SK-N-SH (cell line): Measurements from ENCODE around the gene ID1. TPM values are rescaled to one million over a fixed set of nuclear protein-coding genes. Genes with fewer than 3 reads are reported as not detected.

Experiments used
- CTCF ChIA-PET: fragments of 300-600, 350-600 bp; formaldehyde crosslinking; extraction: SDS; loops from one replicate; lab custom pipeline; 2021; lab: Yijun Ruan, JAX
- POLR2A ChIA-PET: fragments of 350-600 bp; sonication (Branson Sonifier 250); formaldehyde crosslinking; extraction: SDS; loops from one replicate; lab custom pipeline; 2020; ENCODE audit warnings: antibody characterized with exemption, inconsistent platforms; lab: Yijun Ruan, JAX
- DNase-seq: peaks from one replicate; pipeline ENCODE4 v3.0.0; 2012
- H2AFZ ChIP-seq: fragments of 200-600 bp; sonication (generic); 2 replicates; pipeline ENCODE4 v1.8.1; 2016; ENCODE audit warnings: antibody characterized with exemption, mild to moderate bottlenecking, low read depth
- H3F3A ChIP-seq: fragments of 200-600 bp; sonication (generic); replicated peaks from 2 replicates; pipeline ENCODE3; 2016; ENCODE audit warnings: antibody characterized with exemption, mild to moderate bottlenecking; ENCODE audit not compliant: insufficient read depth
- H3K27ac ChIP-seq, 2 experiments: fragments of 200-500 bp in 1 of 2; fragments of 200-600 bp in 1 of 2; sonication (Bioruptor generic) in 1 of 2; sonication (generic), shearing (Covaris generic) in 1 of 2; 2 replicates each; pipeline versions ENCODE4 v1.5.1 to v1.6.1; 2014 to 2016; ENCODE audit warnings: low read depth in 2 of 2, inconsistent platforms in 1 of 2, low read length in 1 of 2, mild to moderate bottlenecking in 1 of 2, mixed read lengths in 1 of 2
- H3K27me3 ChIP-seq: fragments of 200-600 bp; sonication (generic), shearing (Covaris generic); 2 replicates; pipeline ENCODE4 v1.6.1; 2016; ENCODE audit warnings: mixed run types; ENCODE audit not compliant: insufficient read depth
- H3K36me3 ChIP-seq, 2 experiments: fragments of 200-500 bp in 1 of 2; fragments of 200-600 bp in 1 of 2; sonication (Bioruptor generic) in 1 of 2; sonication (generic) in 1 of 2; replicated peaks in 1 of 2; 2 replicates each; pipeline versions ENCODE3 to v1.5.1; 2014 to 2016; ENCODE audit warnings: low read length in 1 of 2, mild to moderate bottlenecking in 1 of 2; ENCODE audit not compliant: insufficient read depth in 2 of 2, control insufficient read depth in 1 of 2
- H3K4me1 ChIP-seq, 2 experiments: fragments of 200-500 bp in 1 of 2; fragments of 200-600 bp in 1 of 2; sonication (Bioruptor generic) in 1 of 2; sonication (generic), shearing (Covaris generic) in 1 of 2; 2 replicates each; pipeline versions ENCODE4 v1.5.1 to v1.6.1; 2014 to 2016; ENCODE audit warnings: low read depth in 1 of 2, low read length in 1 of 2, mixed run types in 1 of 2; ENCODE audit not compliant: insufficient read depth in 2 of 2, control insufficient read depth in 1 of 2
- H3K4me2 ChIP-seq: fragments of 200-600 bp; sonication (generic), shearing (Covaris generic); 2 replicates; pipeline ENCODE4 v1.6.1; 2017; ENCODE audit warnings: mixed run types
- H3K4me3 ChIP-seq, 2 experiments: fragments of 200-500 bp in 1 of 2; fragments of 200-600 bp in 1 of 2; sonication (Bioruptor generic) in 1 of 2; sonication (generic), shearing (Covaris generic) in 1 of 2; 2 replicates each; pipeline versions ENCODE4 v1.5.1 to v1.8.1; 2014 to 2016; ENCODE audit warnings: low read depth in 2 of 2, inconsistent platforms in 1 of 2, low read length in 1 of 2, mild to moderate bottlenecking in 1 of 2, mixed read lengths in 1 of 2, moderate library complexity in 1 of 2
- H3K79me2 ChIP-seq: fragments of 200-600 bp; sonication (generic); 2 replicates; pipeline ENCODE4 v1.8.1; 2017; ENCODE audit warnings: mild to moderate bottlenecking; ENCODE audit not compliant: insufficient read depth
- H3K9ac ChIP-seq: fragments of 200-600 bp; sonication (generic); 2 replicates; pipeline ENCODE4 v1.6.1; 2017; ENCODE audit warnings: mixed run types
- H3K9me2 ChIP-seq: fragments of 200-600 bp; sonication (generic); 2 replicates; pipeline ENCODE4 v1.6.1; 2017; ENCODE audit warnings: mixed run types
- H3K9me3 ChIP-seq: fragments of 200-600 bp; sonication (generic); 2 replicates; pipeline ENCODE4 v1.6.1; 2017; ENCODE audit warnings: mixed run types, mild to moderate bottlenecking, moderate library complexity
- H4K20me1 ChIP-seq: fragments of 200-600 bp; sonication (generic); 2 replicates; pipeline ENCODE4 v1.6.1; 2017; ENCODE audit warnings: mild to moderate bottlenecking, mixed run types; ENCODE audit not compliant: insufficient read depth
- ELF1 ChIP-seq: IDR thresholded peaks from 2 replicates; pipeline ENCODE4 v1.4.0; 2012
- EZH2phosphoT487 ChIP-seq: fragments of 200-600 bp; sonication (generic); IDR thresholded peaks from 2 replicates; pipeline ENCODE4 v1.6.1; 2017; ENCODE audit warnings: low read depth, mixed run types, mild to moderate bottlenecking, antibody characterized with exemption, moderate library complexity, borderline replicate concordance
- FOXJ3 ChIP-seq: sonication (generic); formaldehyde crosslinking; IDR thresholded peaks from 2 replicates; pipeline ENCODE4 v1.5.1; 2020; ENCODE audit warnings: mild to moderate bottlenecking, missing genetic modification reagents
- JUND ChIP-seq: IDR thresholded peaks from 2 replicates; pipeline ENCODE4 v1.4.0; 2012
- MXI1 ChIP-seq: IDR thresholded peaks from 2 replicates; pipeline ENCODE4 v1.6.1; 2012; ENCODE audit warnings: mild to moderate bottlenecking, low read depth, low read length, improper control_type of control experiment
- NRF1 ChIP-seq: IDR thresholded peaks from 2 replicates; pipeline ENCODE4 v1.6.1; 2012; ENCODE audit warnings: low read depth, mild to moderate bottlenecking, low read length
- RAD21 ChIP-seq: IDR thresholded peaks from 2 replicates; pipeline ENCODE4 v1.6.1; 2012; ENCODE audit warnings: mild to moderate bottlenecking, low read length
- RCOR1 ChIP-seq: fragments of 150-350 bp; IDR thresholded peaks from 2 replicates; pipeline ENCODE4 v1.6.1; 2017; ENCODE audit warnings: antibody characterized with exemption, low read length
- RFX5 ChIP-seq: IDR thresholded peaks from 2 replicates; pipeline ENCODE4 v1.6.1; 2012; ENCODE audit warnings: mild to moderate bottlenecking, improper control_type of control experiment, low read length
- SMC3 ChIP-seq: IDR thresholded peaks from 2 replicates; pipeline ENCODE4 v1.6.1; 2012; ENCODE audit warnings: low read depth, low read length, improper control_type of control experiment
- TAF1 ChIP-seq: IDR thresholded peaks from 2 replicates; pipeline ENCODE4 v1.6.1; 2012; ENCODE audit warnings: low read depth, mild to moderate bottlenecking, low read length, moderate library complexity, borderline replicate concordance
- TEAD4 ChIP-seq: IDR thresholded peaks from 2 replicates; pipeline ENCODE4 v1.4.0; 2012; ENCODE audit warnings: mild to moderate bottlenecking, borderline replicate concordance; ENCODE audit not compliant: insufficient read depth
- WGBS: methylation state at CpG from one replicate; pipeline ENCODE4 v1.1.6; 2017; ENCODE audit warnings: low lambda C conversion rate; 5-methylcytosine and 5-hydroxymethylcytosine counted together
- polyA plus RNA-seq, 3 experiments: library from polyadenylated mRNA; depleted of rRNA; stranded (reverse); fragments of >200 nt; gene quantifications; 2 replicates each; pipeline ENCODE4 v1.2.3, GENCODE V29; 2012

Gene ID1
- polyA plus RNA-seq, 1 of the 3 experiments (the other 2 are of a cell fraction) = 493 TPM

DNA sequence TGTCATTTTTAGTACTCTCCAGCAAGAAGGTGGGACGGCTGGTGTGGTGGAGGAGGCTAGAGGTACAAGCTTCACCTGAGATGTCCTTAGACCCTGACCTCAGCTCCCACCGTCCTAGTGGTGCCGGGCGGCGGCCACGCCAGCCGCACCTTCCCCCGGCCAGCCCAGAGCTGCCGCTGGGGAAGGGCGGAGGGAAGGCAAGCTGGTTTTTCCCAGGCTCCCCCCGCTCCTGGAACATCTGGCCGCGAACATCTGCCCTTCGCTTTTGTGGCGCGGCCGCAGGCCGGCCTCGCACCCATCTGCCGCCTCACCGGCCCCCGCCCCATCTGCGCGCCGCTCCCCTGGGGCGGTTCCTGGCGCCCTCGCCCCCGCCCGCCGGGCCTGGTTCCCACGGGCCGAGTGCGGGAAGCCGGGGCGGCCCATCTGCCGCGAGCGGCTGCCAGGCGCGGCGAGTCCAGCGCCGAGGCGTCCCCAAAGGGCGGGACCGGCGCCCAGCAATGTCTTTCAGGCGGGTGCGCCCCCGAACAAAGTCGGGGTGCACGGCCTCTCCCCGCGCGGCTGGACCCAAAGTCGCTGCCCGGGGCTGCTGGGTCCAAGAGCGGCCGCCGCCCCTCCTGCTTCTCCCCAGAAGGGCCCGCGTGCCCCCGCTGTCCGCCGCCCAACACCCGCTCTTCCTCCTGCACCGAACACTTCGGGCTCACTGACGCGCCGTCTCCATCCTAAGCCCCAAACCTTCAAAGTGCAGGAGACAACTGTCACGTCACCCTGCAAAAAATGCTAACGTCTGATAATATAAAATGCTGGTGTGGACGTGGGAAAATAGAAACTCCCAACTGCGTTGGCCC is 17.3 kb upstream of the ID1 start:
- no peaks in the 10 kb centered on the region for H3K79me2 ChIP-seq
- H4K20me1 ChIP-seq = no peaks in the 10 kb centered on the region
- ChIA-PET CTCF (interaction anchor here (1.2 to 5.0 kb wide), 4 partner anchors 12 to 25 kb away, joined by 5 to 24 read pairs (median 9); no protein-coding TSS in a partner anchor), POLR2A (interaction anchor here (1.2 to 1.7 kb wide), 5 partner anchors 8 to 25 kb away, joined by 3 to 6 read pairs (median 4); partner anchors contain the start of gene ID1)
- TF ChIP-seq ELF1 = no peak
- no peak for TF ChIP-seq JUND
- no peak for TF ChIP-seq RCOR1
- TF ChIP-seq NRF1 = no peak
- TF ChIP-seq SMC3 = no peak
- no peak for TF ChIP-seq MXI1
- TF ChIP-seq RFX5 = no peak
- TF ChIP-seq TEAD4 = no peak
- no peak for TF ChIP-seq RAD21
- WGBS = 65% methylated on average over 35 of the region's 76 CpGs
- H2AFZ ChIP-seq = no peak overlapping the region
- H3K4me3 ChIP-seq = no peak overlapping the region; a peak in 1 of 4 replicates
- H3F3A ChIP-seq = peaks cover 4% of the 10 kb centered on the region
- H3K27me3 ChIP-seq = no peaks in the 10 kb centered on the region
- H3K9ac ChIP-seq = no peak overlapping the region
- DNase-seq = peak; percentile 77
- no peaks in the 10 kb centered on the region for H3K9me3 ChIP-seq
- no peaks in the 10 kb centered on the region for H3K36me3 ChIP-seq
- H3K4me1 ChIP-seq = no peaks in the 10 kb centered on the region; a peak in 1 of 4 replicates
- H3K9me2 ChIP-seq = no peaks in the 10 kb centered on the region
- no peak overlapping the region for H3K27ac ChIP-seq
- no peak overlapping the region for H3K4me2 ChIP-seq

DNA sequence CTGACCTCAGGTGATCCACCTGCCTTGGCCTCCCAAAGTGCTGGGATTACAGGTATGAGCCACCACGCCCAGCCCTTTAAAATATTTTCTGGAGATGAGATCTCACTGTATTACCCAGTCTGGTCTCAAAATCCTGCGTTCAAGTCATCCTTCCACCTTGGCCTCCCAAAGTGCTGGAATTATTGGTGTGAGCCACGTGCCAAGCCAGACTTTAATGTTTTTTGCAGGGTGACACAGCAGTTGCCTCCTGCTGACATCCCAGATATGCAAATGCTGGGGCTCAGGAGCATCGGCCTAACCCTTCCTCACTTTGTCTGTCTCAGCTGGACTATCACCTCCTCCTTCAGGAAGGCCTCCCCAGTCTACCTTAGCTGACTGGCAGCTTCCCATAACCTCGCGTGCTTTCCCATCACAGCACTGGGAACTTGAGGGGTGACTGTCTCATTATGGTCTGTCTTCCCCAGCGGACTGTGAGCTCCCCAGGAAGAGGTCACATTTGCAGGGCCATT is 14.3 kb upstream of the ID1 start:
- peaks cover 4 to 6% of the 10 kb centered on the region in 2 experiments; a peak in 1 of 4 replicates for H3K4me1 ChIP-seq
- CTCF ChIA-PET = interaction anchor here (0.9 to 3.6 kb wide), 4 partner anchors 18 to 28 kb away, joined by 3 to 31 read pairs (median 8); no protein-coding TSS in a partner anchor
- WGBS = 87% methylated on average over 7 of the region's 7 CpGs
- POLR2A ChIA-PET = interaction anchor here (1.0 to 1.4 kb wide), 3 partner anchors 15 to 21 kb away, joined by 3 read pairs; partner anchors contain the start of gene ID1
- H3K9me2 ChIP-seq = no peaks in the 10 kb centered on the region
- H4K20me1 ChIP-seq = no peaks in the 10 kb centered on the region
- H3K36me3 ChIP-seq = no peaks in the 10 kb centered on the region
- no peak overlapping the region for H3K27ac ChIP-seq
- H3K4me2 ChIP-seq = no peak overlapping the region
- no peak for DNase-seq
- no peak overlapping the region for H3K4me3 ChIP-seq
- H3F3A ChIP-seq = peaks cover 22% of the 10 kb centered on the region
- H3K9me3 ChIP-seq = no peaks in the 10 kb centered on the region
- H3K9ac ChIP-seq = no peak overlapping the region
- no peaks in the 10 kb centered on the region for H3K79me2 ChIP-seq
- H3K27me3 ChIP-seq = no peaks in the 10 kb centered on the region
- TF ChIP-seq FOXJ3 (CRISPR knock-in tag) (no peak), TAF1 (no peak), EZH2phosphoT487 (no peak)
- TF ChIP-seq, all 33 proteins: peak for 0
- H2AFZ ChIP-seq = no peak overlapping the region
